RPMI7951 (cell line): Measurements from ENCODE around the gene PPP1R12B. TPM values are rescaled to one million over a fixed set of nuclear protein-coding genes. Genes with fewer than 3 reads are reported as not detected.
"Not testable (repeated sequence)": the region's sequence is repeated elsewhere in the genome, so short reads cannot be mapped to it uniquely, and the experiment has no call there.

Experiments used
- DNase-seq: peaks from one replicate; pipeline ENCODE4 v3.0.0-alpha.2; 2012; ENCODE audit warnings: low read depth
- total RNA-seq: library from RNA; depleted of rRNA; stranded (reverse); fragments of >200 nt; shearing (Covaris generic); gene quantifications from 2 replicates; pipeline ENCODE4 v1.2.3, GENCODE V29; 2014

The PPP1R12B gene
- total RNA-seq, 1 experiment from 2014 or later: 11.2 TPM

DNA sequence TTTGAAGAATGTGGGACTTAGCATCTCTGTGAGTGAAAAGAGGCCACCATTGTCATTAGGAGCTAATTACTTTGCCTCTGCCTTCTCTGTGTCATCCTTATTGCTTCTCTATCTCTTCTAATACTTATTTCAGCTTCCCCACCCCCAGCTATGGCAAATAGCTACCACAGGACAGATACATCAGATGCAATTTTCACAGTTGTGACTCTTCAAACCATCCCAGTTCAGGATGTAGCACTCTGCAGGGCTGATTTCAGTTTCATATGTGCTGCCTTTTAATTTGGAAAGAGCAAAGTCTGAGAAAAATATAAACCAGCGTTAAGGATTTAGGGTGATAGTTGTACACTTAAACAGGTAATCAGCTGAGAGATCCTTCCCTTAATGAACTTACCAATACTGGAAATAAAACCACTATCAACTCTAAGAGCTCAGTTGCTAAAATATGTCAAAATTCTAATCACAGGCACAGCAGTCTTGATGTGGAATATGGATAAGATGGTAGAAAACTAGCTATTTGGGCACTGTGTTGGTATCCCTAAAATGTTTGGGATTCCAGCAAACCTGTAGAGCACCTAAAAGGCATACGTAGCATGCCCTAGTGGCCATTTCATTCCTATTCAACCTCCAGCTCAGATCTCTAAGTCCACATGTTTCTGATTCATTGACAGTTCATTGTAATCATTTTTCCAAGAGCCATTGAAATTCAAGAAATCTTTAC lies 213.4 kb downstream of the PPP1R12B start:
- no peak for DNase-seq

DNA sequence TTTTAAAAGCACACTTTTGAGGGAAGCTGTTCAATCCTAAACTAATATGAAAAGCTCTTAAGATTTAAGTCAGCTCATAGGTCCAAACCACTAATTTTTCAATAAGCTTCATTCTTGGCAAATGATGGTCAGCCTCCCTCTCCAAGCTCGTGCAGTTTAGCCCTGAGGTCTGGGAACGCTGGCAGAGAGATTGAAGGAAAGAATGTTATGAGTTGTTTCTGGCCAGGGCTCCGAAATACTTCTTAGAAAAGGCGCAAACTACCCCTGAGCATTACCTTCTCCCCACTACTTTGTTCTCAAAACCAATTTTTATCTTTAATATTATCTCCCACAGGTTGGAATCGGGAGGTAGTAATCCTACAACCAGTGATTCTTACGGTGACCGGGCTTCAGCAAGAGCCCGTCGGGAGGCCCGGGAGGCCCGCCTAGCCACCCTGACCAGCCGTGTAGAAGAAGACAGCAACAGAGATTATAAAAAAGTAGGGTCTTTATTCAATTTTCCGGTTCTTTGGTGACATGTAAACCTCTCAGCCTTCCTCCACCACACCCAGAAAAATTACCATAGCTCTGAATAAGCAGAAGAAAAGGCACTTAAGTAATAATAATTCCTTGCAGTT lies 214.1 kb downstream of the PPP1R12B start:
- DNase-seq: no peak

DNA sequence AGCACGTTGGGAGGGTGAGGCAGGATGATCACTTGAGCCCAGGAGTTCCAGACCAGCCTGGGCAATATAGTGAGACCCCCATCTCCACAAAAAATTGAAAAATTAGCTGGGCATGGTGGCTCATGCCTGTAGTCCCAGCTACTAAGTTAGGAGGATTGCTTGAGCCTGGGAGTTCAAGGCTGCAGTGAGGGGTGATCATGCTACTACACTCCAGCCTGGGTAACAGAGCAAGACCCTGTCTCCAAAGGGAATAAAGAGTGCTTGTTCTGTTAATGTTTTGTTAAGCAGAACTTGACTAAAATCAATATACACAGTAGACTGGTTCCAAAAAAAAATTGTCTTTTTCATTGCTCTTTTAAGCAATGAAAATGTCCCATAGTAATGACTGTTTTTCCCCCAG lies 215.3 kb downstream of the PPP1R12B start:
- DNase-seq: no peak

DNA sequence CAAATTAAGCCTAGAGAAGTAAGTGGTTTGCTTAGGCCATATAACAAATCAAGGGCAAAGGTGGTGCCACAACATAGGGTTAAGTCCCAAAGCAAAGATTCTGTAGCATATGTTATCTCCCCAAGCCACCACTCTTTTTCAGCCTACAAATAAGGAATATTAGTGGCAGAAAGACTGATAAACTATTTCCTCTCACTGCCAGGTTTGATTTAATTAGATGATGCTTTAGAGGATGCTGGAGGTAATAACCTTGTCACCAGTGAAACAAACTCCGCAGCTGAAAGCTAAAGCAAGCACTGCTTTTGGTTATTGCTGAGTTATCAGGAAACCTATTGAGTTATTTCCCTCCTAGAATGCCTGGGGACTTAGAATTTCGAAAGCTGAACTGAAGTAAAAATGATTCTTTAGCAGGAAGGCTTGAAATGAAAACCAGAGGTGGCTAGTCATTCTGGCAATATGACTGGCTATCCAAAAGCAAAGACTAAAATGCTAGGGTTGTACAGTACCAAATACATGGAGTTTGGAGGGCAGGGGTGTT lies 216.5 kb downstream of the PPP1R12B start:
- no peak for DNase-seq

DNA sequence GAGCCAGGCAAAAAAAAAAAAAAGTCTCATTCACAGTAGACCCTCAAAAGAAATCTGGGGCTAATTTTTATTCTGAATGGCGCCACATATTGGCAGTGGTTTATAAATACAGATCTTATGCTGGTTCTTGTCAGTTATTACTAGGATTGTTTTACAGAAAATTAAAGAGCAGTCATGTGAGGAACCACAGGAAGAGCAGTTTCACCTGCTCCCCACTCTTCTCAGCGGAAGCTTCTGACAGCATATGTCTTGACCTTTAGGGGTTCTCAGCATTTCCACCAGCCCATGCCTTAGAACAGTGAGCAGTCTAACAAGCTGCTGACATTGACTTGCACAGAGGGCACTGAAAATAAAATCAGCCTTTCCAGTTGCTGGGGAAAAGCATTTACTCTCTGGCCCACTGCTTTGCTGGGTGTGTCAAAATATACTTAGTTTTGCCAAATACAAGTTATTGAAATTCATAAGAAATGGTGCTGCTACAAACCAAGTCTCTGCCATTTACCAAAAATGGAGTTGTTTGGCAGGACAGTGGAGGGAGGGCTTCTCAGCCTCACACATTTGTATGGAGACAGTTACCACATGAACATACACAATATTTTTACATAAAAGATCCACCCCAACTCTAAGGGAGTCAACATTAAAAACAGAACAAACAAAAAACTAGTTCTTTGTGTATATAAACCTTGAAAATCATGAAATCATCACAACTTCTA lies 217.5 kb downstream of the PPP1R12B start:
- no peak for DNase-seq

DNA sequence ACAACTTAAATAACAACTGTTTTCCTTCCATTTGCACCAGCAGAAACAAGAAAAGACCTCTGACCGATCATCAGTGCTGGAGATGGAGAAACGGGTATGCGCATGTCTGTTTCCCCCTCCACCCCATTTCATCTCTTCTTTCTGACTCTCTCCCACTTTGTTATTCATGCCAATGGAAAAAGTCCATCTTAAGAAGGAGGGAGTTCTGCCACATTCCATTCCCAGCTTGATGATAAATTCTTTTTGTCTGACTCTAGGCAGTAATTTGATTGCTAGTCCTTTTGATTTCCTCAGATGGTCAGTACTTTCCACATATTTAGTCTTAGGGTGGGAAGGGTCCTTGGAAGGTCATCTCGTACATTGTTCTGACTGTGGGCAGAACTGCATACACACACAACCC lies 219.2 kb downstream of the PPP1R12B start:
- peak; percentile 43 for DNase-seq

DNA sequence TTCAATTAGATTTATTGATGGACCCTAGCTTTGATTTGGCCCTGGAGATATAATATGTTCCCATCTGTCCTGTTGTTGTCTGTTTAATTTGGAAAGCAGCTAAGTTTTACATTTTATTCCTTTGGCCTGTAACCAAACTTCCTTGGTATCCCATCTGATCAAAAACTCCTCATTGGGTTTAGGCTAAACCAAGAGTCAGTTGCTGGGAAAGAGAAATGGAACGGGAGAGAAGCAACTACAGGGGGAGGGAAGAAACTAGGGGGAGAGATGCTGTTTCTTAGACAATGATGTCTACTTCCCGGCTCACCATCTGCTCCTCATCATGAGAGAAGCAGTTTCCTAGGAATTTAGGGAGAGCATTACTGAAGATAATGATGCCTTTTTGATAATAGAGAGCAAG lies 219.9 kb downstream of the PPP1R12B start:
- no peak for DNase-seq

DNA sequence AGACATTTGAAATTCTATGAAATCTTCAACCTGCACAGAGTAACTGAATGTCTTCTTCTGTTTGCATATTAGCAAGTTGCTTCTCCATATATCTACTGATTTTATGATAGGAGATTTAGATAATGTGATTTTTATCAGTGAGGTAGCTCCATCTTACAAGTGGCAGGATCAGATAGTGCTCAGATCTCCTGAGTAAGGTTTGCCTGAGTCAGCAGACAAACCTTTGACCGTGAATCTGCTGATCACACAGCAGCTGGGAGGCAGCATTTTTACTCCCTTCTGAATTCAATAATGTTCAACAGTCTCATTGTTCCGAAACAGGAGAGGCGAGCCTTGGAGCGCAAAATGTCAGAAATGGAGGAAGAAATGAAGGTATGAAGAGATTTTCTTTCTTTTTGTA lies 220.3 kb downstream of the PPP1R12B start:
- DNase-seq: no peak

DNA sequence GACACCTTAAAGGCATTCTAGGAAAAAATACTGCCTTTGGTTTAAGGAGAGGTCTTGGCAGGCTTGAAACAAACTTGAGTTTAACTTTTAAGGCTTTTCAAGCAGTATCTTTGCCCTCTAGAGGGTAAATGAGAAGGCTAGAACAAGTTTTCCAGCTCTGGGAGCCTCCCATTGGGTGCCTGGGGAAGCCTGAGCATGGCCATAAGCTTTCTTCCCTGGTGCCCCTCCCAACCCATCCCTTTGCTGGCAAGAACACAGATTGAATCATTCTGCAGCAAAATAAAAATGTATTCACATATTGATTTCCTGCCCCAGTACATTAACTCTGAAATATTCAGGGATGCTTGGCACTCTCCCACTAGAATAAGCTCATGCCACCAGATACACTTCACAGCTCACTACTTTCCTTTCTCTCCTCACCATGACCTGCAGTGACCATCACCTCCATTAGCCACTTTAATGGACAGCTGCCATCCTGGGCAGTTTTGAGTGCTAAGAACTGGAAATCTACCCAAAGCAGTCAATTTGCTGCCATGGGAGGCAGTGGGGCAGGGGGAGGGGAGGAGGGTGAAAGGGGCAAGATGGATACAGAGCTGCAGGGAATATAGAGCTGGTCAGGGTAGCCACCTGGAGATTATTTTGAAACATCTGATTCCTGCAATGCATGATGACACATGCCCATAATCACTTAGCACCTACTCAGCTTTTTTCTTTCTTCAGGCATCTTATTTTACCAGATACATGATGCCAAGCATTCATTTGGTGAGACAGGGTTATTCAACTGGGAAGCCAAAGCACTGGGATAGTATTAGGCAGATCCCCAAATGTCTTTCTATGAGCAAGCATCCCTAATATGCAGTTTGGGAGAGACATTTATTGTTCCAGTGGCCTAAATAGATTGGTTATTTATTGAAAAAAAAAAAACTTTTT lies 221.2 kb downstream of the PPP1R12B start:
- no peak for DNase-seq

DNA sequence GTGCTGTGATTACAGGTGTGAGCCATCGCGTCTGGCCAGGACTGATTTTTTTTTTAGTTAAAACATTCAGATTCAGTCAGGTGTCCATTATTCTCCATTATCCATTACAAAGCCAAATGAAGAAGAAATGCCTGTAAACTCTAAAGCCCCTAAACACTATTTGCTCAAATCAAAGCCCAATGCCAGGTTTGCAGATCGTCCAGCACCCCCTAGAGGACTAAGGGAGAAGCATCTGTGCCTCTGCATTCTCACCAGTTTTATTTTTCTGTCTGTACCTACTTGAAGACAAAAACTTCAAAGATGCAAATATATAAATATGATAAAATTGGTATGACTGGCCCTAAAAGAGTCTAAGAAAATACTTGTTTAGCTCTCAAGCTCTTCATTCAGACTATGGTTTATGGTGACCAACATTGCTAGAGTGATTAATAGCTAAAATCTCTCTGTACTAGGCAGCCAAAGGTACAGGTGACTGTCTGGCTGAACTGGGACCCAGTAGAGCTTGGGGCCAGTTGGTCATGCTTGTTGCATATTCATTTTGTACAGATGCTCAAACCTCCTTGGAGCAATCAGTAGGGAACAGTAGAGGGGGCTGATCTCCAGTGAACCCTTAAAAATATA lies 223.3 kb downstream of the PPP1R12B start:
- peak; percentile 41 for DNase-seq

DNA sequence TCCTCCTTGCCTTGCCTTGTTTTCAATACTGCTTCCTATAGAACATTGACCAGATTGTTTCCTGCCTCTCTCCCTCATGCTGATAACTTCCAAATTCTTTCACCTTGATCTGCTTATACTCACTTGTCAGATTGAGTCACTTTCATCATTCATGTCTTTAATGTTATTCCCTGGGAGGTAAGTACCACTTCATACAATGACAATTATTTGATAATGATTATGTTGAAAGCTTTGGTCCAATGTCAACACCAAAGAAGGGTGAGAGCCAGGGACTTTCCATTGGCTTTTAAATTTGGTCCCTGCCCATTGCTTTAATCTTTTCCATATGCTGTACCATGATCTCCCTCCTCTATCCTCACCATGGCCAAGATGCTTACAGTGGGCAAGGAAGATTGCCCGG lies 224.4 kb downstream of the PPP1R12B start:
- no peak for DNase-seq

DNA sequence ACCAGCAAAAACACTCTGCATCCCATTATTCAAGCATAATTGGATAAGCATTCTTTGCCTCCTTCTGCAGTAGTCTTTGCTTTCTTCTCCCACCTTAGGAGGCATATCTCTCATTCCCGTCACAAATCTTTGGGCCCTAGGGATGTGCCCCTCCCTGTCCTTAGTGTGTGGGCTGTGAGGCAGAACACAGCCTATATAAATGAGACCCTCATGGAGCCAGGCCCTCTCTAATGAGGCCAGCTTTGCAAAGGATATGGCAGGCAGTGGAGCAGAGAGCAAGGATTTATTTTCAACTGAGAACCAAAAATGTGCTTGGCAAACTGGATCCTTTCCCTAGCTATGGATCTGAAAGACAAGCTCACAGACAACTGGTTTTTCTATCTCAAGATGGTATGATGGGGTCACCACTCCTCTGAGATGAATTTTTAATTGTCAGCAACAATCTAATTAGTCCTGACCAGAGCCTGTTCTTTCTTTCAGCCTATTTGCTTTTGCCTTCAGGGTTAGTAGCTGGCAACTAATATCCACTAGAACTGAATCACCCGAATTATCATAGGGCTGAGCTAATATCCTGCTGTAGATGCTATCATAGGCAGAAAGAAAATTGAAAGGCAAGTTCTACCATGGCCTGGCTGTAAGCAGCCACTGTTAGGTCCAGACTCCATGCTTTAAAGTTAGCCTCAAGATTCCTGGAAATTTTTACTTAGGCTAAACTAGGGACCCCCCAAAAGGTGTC lies 227.6 kb downstream of the PPP1R12B start:
- DNase-seq: peak; percentile 76

DNA sequence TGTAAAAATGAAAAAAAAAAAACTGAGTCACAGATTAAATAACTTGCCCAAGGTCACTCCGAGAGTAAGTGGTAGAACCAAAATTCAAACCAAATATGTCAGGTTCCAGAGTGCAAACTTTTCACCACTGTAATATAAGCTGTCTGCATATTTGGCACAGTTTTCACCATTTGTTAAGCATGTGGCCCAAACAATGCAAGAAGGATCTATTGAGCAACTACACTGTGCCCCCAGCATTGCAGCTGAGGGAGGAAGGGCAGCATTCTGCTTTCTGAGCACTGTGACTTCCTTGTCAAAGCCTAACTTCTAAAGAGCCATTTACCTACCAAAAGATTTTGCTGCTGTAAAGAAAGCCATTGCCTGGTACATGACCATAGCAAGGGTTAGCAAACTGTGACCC lies 228.3 kb downstream of the PPP1R12B start:
- DNase-seq: peak; percentile 85

DNA sequence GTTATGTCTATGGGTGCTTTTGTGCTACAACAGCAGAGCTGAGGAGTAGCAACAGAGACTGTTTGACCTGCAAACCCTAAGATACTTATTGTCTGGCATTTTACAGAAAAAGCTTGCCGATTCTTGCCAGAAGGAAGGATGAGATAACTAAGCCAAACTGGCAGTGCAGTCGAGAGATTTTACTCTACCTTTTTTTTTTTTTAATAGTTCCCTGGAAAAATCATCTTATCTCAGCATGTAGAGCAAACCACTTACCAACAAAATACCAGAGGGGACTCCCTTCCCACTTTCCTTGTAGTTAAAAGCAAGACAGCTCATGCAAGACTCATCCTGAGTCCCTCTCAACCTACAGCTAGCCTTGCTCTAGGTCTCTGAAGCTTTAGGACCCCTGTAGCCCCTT lies 228.9 kb downstream of the PPP1R12B start:
- DNase-seq: peak; percentile 39

DNA sequence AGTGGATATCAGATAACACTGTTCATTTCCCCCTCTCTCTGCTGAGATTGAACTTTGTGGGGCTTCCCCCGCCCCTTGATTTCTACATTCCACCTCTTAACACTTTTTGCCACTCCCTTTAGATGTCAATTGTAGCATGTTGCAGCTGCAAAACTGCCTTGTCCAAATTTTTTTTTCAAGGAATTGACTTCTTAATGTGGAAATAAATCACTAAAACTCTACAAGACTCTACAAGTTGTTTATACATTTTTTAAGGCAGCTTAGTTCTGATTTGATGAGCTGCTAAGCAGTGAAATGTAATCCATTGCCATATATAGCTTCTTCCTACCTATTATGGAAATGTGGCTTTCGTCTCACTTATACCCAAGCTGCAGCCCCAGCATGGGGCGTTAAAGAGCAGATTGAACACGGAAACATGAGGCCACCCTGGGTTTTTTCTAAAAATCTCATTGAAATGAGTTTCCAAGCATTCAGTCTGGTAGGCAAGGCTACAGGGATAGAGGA lies 229.6 kb downstream of the PPP1R12B start:
- DNase-seq: peak; percentile 25

DNA sequence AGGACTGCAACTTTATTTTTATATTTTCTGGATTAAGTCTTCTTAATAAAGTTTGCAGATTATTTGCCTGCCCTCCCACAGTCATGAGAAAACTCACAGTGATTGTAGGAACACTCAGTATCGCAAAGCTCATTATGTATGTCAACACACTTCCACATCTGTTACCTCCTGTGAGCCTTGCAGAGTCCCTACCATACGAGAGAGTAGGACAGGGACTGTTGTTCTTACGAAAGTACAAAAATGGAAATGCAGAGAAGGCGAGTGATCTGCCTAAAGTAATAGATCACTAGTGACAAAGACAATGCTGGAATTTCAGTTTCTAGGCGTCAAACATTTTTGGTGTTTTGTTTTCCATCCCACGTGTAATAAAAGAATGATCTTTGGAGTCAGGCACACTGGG lies 230.1 kb downstream of the PPP1R12B start:
- no peak for DNase-seq

DNA sequence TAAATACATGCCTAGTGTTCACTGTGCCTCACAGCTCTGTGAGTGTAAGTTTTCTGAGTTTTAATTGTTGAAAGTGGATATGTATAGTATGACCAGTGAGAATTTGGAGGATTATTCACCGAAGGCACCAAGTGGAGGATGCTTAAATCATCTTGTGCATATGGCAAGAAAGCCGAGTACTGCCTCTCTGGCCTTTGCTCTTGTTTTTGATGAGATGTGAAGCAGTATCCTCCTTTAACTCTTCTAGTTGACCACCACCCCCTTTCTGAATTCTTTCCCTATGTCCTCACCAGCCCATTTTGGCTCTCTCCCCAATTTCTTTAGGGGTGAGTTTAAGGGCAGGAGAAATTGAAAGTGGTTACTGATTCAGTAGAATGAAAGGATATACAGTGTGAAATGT lies 231.3 kb downstream of the PPP1R12B start:
- DNase-seq: peak; percentile 87

DNA sequence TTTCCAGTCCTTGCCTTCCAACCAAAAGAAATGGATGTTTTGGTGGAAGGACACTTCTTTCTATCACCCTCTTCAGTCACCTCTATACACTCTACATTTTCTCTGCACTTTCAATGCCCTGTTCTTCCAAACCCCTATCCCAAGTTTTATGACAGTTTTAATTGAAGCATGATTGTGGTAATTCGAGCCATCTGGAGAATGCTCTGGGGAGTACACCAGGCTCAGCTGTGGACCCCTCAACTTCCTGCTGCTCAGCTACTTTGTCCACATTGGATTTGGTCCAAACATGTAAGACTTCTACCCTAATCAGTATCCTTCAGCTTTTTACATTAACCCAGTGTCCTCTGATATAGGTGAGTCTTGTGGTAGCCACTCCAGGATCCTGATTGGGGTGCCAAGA lies 232.1 kb downstream of the PPP1R12B start:
- peak; percentile 70 for DNase-seq

DNA sequence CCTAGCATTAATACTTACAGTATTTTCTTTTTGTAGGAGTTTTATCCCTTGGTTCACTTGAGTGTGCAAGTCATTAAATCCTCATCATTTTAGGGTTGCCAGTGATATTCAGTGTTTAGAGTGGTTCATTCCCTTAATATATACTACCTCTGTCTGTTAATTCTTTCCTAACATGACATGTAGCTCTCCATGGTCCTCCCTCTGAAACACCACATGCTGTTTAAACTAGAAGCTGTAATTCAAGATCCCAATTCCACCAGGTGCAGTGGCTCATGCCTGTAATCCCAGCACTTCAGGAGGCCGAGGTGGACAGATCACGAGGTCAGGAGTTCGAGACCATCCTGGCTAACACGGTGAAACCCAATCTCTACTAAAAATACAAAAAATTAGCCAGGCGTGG lies 233.9 kb downstream of the PPP1R12B start:
- DNase-seq: not testable (repeated sequence)
